Aortic smooth muscle cell (primary cell): Measurements from ENCODE around the gene KCNE4. TPM values are rescaled to one million over a fixed set of nuclear protein-coding genes. Genes with fewer than 3 reads are reported as not detected.

Source experiments
- total RNA-seq: library from RNA; depleted of rRNA; stranded (reverse); fragments of >200 nt; gene quantifications from 2 replicates; pipeline ENCODE4 v1.2.3, GENCODE V29; 2014

KCNE4 gene
- 10.8 and 14.0 TPM in 2 replicates for total RNA-seq

GRCh38 chr2:223051693-223052289, at the start of gene KCNE4:
KCNE4 (plus strand) TSS chr2:223052190; CDS start chr2:223052831, 641 bp downstream.

Other genes starting within 250 kb of the KCNE4 start
- gene ACSL3, start 191.2 kb upstream of the KCNE4 start, total RNA-seq, result 151 and 177 TPM in 2 replicates